RPMI7951 (cell line): ENCODE results near the gene RNU6-1. TPM values are rescaled to one million over a fixed set of nuclear protein-coding genes. Genes with fewer than 3 reads are reported as not detected.

Experiments used
- DNase-seq: peaks from one replicate; pipeline ENCODE4 v3.0.0-alpha.2; 2012; ENCODE audit warnings: low read depth
- total RNA-seq: library from RNA; depleted of rRNA; stranded (reverse); fragments of >200 nt; shearing (Covaris generic); gene quantifications from 2 replicates; pipeline ENCODE4 v1.2.3, GENCODE V29; 2014; rRNA removed

RNU6-1 gene
- total RNA-seq, 1 experiment from 2014 or later = not detected

- DNase-seq = no peak
These were observed 37.6 kb downstream of the RNU6-1 start for GRCh38 chr15:67801926-67802914.

- DNase-seq = no peak
These were observed 38.7 kb downstream of the RNU6-1 start for GRCh38 chr15:67801142-67801541.

GRCh38 chr15:67799801-67800205, 40.0 kb downstream of the RNU6-1 start:
- no peak for DNase-seq

GRCh38 chr15:67796196-67797127, 43.4 kb downstream of the RNU6-1 start:
- DNase-seq = no peak

GRCh38 chr15:67794832-67795574, 44.8 kb downstream of the RNU6-1 start:
- no peak for DNase-seq

- no peak for DNase-seq
These were observed 47.4 kb downstream of the RNU6-1 start for GRCh38 chr15:67792250-67792942.

GRCh38 chr15:67790610-67791319, 49.1 kb downstream of the RNU6-1 start:
- no peak for DNase-seq

Other genes with a start within 250 kb of the RNU6-1 start
- not detected in 2 replicates for gene SKOR1, start 14.5 kb downstream of the RNU6-1 start, total RNA-seq
- gene PIAS1, start 214.3 kb upstream of the RNU6-1 start, total RNA-seq = 21.9 and 38.8 TPM in 2 replicates